ENCODE measurements around the gene GFPT2. TPM values are rescaled to one million over a fixed set of nuclear protein-coding genes. Genes with fewer than 3 reads are reported as not detected.

The GFPT2 gene
- total RNA-seq, 5 donors from 2014 or later (not counting 1 experiment from before 2014, with no cell fraction given), result 1.6 to 3.6 (median 2.0) TPM

- Mint-ChIP-seq H3K36me3 (no peaks in the 10 kb centered on the region), H3K9me3 (no peaks in the 10 kb centered on the region), H3K27ac (no peak overlapping the region), H3K27me3 (peaks cover 14 to 17% of the 10 kb centered on the region in 2 donors), H3K4me1 (peaks cover 0 to 2% (median 0%) of the 10 kb centered on the region in 3 donors), H3K4me3 (no peak overlapping the region)
- H3K27me3 ChIP-seq (replicated peaks in 1 of 2; ENCODE audit: control insufficient read depth in 2 of 2, extremely low read depth in 1 of 2, insufficient read depth in 2 of 2, low read length in 1 of 2), result peaks cover 2 to 17% of the 10 kb centered on the region in 2 experiments
- H3K4me3 ChIP-seq (ENCODE audit: control insufficient read depth in 1 of 2, extremely low read depth in 1 of 2, low read length in 1 of 2), result no peak overlapping the region
- ChIA-PET CTCF (interaction anchor here (0.5 to 2.4 kb wide), 20 partner anchors 9 to 696 kb away, joined by 3 to 42 read pairs (median 4); no protein-coding TSS in a partner anchor), POLR2A (interaction anchor here in 1 of 2 donors (0.5 kb wide), 1 partner anchor 532 kb away, joined by 5 read pairs; no protein-coding TSS in a partner anchor)
- H3K9me3 ChIP-seq, result no peaks in the 10 kb centered on the region
- ATAC-seq (replicated peaks in 1 of 4) (peak; percentile 90 to 95 (median 94)), DNase-seq (peak; percentile 65 to 93 (median 80))
- H3K36me3 ChIP-seq (ENCODE audit: control insufficient read depth in 2 of 2, extremely low read depth in 1 of 2, insufficient read depth in 1 of 2, low read length in 1 of 2), result no peaks in the 10 kb centered on the region
- H3K4me1 ChIP-seq (ENCODE audit: control insufficient read depth in 1 of 2, extremely low read depth in 1 of 2, insufficient read depth in 2 of 2, low read length in 2 of 2), result peaks cover 0 to 5% of the 10 kb centered on the region in 2 experiments
- 62% methylated on average over 30 of the region's 31 CpGs for WGBS (ENCODE audit: insufficient coverage)
- H3K27ac ChIP-seq (ENCODE audit: low read length), result no peak overlapping the region
These were observed 24.6 kb downstream of the GFPT2 start for GRCh38 chr5:180328296-180329137.

GRCh38 chr5:180326989-180327565 lies 26.1 kb downstream of the GFPT2 start:
- H3K36me3 ChIP-seq (ENCODE audit: control insufficient read depth in 2 of 2, extremely low read depth in 1 of 2, insufficient read depth in 1 of 2, low read length in 1 of 2), result no peaks in the 10 kb centered on the region
- H3K4me3 ChIP-seq (ENCODE audit: control insufficient read depth in 1 of 2, extremely low read depth in 1 of 2, low read length in 1 of 2), result no peak overlapping the region
- Mint-ChIP-seq H3K4me1 (peaks cover 0 to 2% (median 0%) of the 10 kb centered on the region in 3 donors), H3K4me3 (no peak overlapping the region), H3K27ac (no peak overlapping the region), H3K36me3 (no peaks in the 10 kb centered on the region), H3K9me3 (no peaks in the 10 kb centered on the region), H3K27me3 (peaks cover 8 to 9% of the 10 kb centered on the region in 2 donors)
- H3K4me1 ChIP-seq (ENCODE audit: control insufficient read depth in 1 of 2, extremely low read depth in 1 of 2, insufficient read depth in 2 of 2, low read length in 2 of 2), result peaks cover 0 to 5% of the 10 kb centered on the region in 2 experiments
- DNase-seq (no peak), ATAC-seq (replicated peaks in 1 of 4) (no peak)
- H3K9me3 ChIP-seq, result no peaks in the 10 kb centered on the region
- POLR2A ChIA-PET, result no interaction called here
- H3K27ac ChIP-seq (ENCODE audit: low read length), result no peak overlapping the region
- WGBS (ENCODE audit: insufficient coverage), result 85% methylated on average over 9 of the region's 10 CpGs
- peaks cover 2 to 13% of the 10 kb centered on the region in 2 experiments for H3K27me3 ChIP-seq (replicated peaks in 1 of 2; ENCODE audit: control insufficient read depth in 2 of 2, extremely low read depth in 1 of 2, insufficient read depth in 2 of 2, low read length in 1 of 2)
- CTCF ChIA-PET, result interaction anchor here in 1 of 2 donors (2.4 kb wide), 1 partner anchor 33 kb away, joined by 42 read pairs; no protein-coding TSS in a partner anchor

GRCh38 chr5:180324601-180324950 lies 28.6 kb downstream of the GFPT2 start:
- 84% methylated on average over 5 of the region's 8 CpGs for WGBS (ENCODE audit: insufficient coverage)
- Mint-ChIP-seq H3K9me3 (no peaks in the 10 kb centered on the region), H3K4me3 (no peak overlapping the region), H3K4me1 (peaks cover 0 to 2% (median 0%) of the 10 kb centered on the region in 3 donors), H3K36me3 (no peaks in the 10 kb centered on the region), H3K27me3 (no peaks in the 10 kb centered on the region), H3K27ac (no peak overlapping the region)
- no peaks in the 10 kb centered on the region for H3K36me3 ChIP-seq (ENCODE audit: control insufficient read depth in 2 of 2, extremely low read depth in 1 of 2, insufficient read depth in 1 of 2, low read length in 1 of 2)
- CTCF ChIA-PET, result interaction anchor here (1.0 kb wide), 2 partner anchors 12 to 31 kb away, joined by 3 read pairs; no protein-coding TSS in a partner anchor
- H3K27ac ChIP-seq (ENCODE audit: low read length), result no peak overlapping the region
- H3K4me3 ChIP-seq (ENCODE audit: control insufficient read depth in 1 of 2, extremely low read depth in 1 of 2, low read length in 1 of 2), result no peak overlapping the region
- no peak for DNase-seq
- no peak for ATAC-seq (replicated peaks in 1 of 4)
- peaks cover 0 to 5% of the 10 kb centered on the region in 2 experiments for H3K4me1 ChIP-seq (ENCODE audit: control insufficient read depth in 1 of 2, extremely low read depth in 1 of 2, insufficient read depth in 2 of 2, low read length in 2 of 2)
- POLR2A ChIA-PET, result interaction anchor here in 1 of 2 donors (0.6 to 0.9 kb wide), 2 partner anchors 32 to 1687 kb away, joined by 3 read pairs; partner anchors contain the start of gene MAPK9
- no peaks in the 10 kb centered on the region for H3K9me3 ChIP-seq
- peaks cover 0 to 13% of the 10 kb centered on the region in 2 experiments for H3K27me3 ChIP-seq (replicated peaks in 1 of 2; ENCODE audit: control insufficient read depth in 2 of 2, extremely low read depth in 1 of 2, insufficient read depth in 2 of 2, low read length in 1 of 2)

- H3K9me3 Mint-ChIP-seq, result no peaks in the 10 kb centered on the region
- H3K9me3 ChIP-seq, result no peaks in the 10 kb centered on the region
- peaks cover 0 to 5% of the 10 kb centered on the region in 2 experiments for H3K4me1 ChIP-seq (ENCODE audit: control insufficient read depth in 1 of 2, extremely low read depth in 1 of 2, insufficient read depth in 2 of 2, low read length in 2 of 2)
- H3K27ac ChIP-seq (ENCODE audit: low read length), result no peak overlapping the region
- H3K4me3 Mint-ChIP-seq, result no peak overlapping the region
- WGBS (ENCODE audit: insufficient coverage), result 83% methylated on average over 6 of the region's 11 CpGs
- no peaks in the 10 kb centered on the region for H3K36me3 Mint-ChIP-seq
- ATAC-seq (replicated peaks in 1 of 4) (no peak), DNase-seq (no peak)
- no peaks in the 10 kb centered on the region for H3K36me3 ChIP-seq (ENCODE audit: control insufficient read depth in 2 of 2, extremely low read depth in 1 of 2, insufficient read depth in 1 of 2, low read length in 1 of 2)
- POLR2A ChIA-PET, result interaction anchor here in 1 of 2 donors (0.6 to 0.9 kb wide), 2 partner anchors 32 to 1687 kb away, joined by 3 read pairs; partner anchors contain the start of gene MAPK9
- H3K4me3 ChIP-seq (ENCODE audit: control insufficient read depth in 1 of 2, extremely low read depth in 1 of 2, low read length in 1 of 2), result no peak overlapping the region
- peaks cover 0 to 2% (median 0%) of the 10 kb centered on the region in 3 donors for H3K4me1 Mint-ChIP-seq
- H3K27me3 Mint-ChIP-seq, result no peaks in the 10 kb centered on the region
- CTCF ChIA-PET, result interaction anchor here (1.0 kb wide), 2 partner anchors 12 to 31 kb away, joined by 3 read pairs; no protein-coding TSS in a partner anchor
- H3K27ac Mint-ChIP-seq, result no peak overlapping the region
- peaks cover 0 to 13% of the 10 kb centered on the region in 2 experiments for H3K27me3 ChIP-seq (replicated peaks in 1 of 2; ENCODE audit: control insufficient read depth in 2 of 2, extremely low read depth in 1 of 2, insufficient read depth in 2 of 2, low read length in 1 of 2)
These were observed 29.1 kb downstream of the GFPT2 start for GRCh38 chr5:180323941-180324600.

GRCh38 chr5:180323160-180323559 lies 30.0 kb downstream of the GFPT2 start:
- no peak overlapping the region for H3K27ac ChIP-seq (ENCODE audit: low read length)
- H3K4me1 Mint-ChIP-seq, result no peaks in the 10 kb centered on the region
- no peaks in the 10 kb centered on the region for H3K4me1 ChIP-seq (ENCODE audit: control insufficient read depth in 1 of 2, extremely low read depth in 1 of 2, insufficient read depth in 2 of 2, low read length in 2 of 2)
- H3K36me3 Mint-ChIP-seq, result no peaks in the 10 kb centered on the region
- H3K9me3 ChIP-seq, result no peaks in the 10 kb centered on the region
- no peak for ATAC-seq (replicated peaks in 1 of 4)
- H3K27me3 ChIP-seq (replicated peaks in 1 of 2; ENCODE audit: control insufficient read depth in 2 of 2, extremely low read depth in 1 of 2, insufficient read depth in 2 of 2, low read length in 1 of 2), result peaks cover 0 to 14% of the 10 kb centered on the region in 2 experiments
- H3K27me3 Mint-ChIP-seq, result peaks cover under 1 to 2% of the 10 kb centered on the region in 2 donors
- H3K4me3 ChIP-seq (ENCODE audit: control insufficient read depth in 1 of 2, extremely low read depth in 1 of 2, low read length in 1 of 2), result no peak overlapping the region
- no peak for DNase-seq
- ChIA-PET CTCF (no interaction called here), POLR2A (no interaction called here)
- H3K36me3 ChIP-seq (ENCODE audit: control insufficient read depth in 2 of 2, extremely low read depth in 1 of 2, insufficient read depth in 1 of 2, low read length in 1 of 2), result no peaks in the 10 kb centered on the region
- no peak overlapping the region for H3K27ac Mint-ChIP-seq
- WGBS (ENCODE audit: insufficient coverage), result 96% methylated on average over 9 of the region's 14 CpGs
- no peaks in the 10 kb centered on the region for H3K9me3 Mint-ChIP-seq
- H3K4me3 Mint-ChIP-seq, result no peak overlapping the region

All from T-cell (primary cell).